ENCODE results near the gene WWOX. TPM values are rescaled to one million over a fixed set of nuclear protein-coding genes. Genes with fewer than 3 reads are reported as not detected.
A peak's percentile ranks its signal among the peaks of the same experiment; 100 is the strongest.

The WWOX gene
- total RNA-seq, 1 experiment from 2014 or later = 38.9 TPM

DNA sequence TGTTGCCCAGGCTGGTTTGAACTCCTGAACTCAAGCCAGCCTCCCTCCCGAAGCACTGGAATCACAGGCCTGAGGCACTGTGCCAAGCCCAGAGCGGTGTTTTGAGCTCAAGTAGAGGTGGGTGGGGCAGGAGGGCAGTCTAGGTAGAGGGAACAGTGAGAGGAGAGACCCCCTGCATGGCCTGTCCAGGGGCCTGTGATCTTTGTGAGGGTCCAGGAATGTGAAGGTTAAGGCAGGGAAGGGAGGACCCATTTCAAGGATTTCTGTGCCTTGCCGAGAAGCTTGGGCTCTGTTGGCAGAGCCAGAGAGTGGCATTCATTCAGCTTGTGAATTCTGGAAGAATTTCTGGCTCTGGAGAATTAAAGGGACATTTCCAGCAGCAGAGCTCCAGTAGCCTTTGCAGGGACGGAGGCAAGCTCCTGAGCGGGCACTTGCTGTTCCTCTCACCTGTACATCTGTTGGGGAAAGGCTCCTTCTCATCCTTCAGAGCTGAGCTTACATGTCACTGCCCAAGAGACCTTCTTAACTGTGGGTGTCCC, 2.7 kb downstream of the WWOX start:
- in situ Hi-C loops (cut with HindIII; ENCODE audit: low sequenced_read_pairs) = no loop called here

DNA sequence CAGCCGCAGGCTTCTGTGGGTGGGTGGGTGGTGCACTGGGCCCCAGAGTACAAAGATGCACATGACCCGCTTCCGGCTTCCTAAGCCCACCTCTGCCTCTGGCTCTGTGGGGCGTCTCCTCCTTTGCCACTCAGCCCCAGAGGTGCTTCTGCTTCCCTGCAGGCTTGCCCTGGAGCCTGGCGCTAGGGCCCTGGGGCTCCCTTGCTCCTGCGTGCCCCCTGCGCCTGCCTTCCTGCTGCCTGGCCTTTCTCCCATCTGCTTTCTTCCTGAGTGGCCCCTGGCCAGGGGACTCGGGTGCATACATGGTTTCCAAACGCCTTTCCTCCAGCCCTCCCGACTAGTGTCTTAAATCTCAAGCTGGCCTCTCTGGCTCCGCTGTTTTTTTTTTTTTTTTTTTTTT, 3.4 kb downstream of the WWOX start:
- in situ Hi-C loops (cut with HindIII; ENCODE audit: low sequenced_read_pairs) = no loop called here
- peak; percentile 94 for DNase-seq (ENCODE audit: low spot score)

More for the DNA sequence above, 2.7 kb downstream of the WWOX start:
- peak; percentile 93 for DNase-seq (ENCODE audit: low spot score)

DNA sequence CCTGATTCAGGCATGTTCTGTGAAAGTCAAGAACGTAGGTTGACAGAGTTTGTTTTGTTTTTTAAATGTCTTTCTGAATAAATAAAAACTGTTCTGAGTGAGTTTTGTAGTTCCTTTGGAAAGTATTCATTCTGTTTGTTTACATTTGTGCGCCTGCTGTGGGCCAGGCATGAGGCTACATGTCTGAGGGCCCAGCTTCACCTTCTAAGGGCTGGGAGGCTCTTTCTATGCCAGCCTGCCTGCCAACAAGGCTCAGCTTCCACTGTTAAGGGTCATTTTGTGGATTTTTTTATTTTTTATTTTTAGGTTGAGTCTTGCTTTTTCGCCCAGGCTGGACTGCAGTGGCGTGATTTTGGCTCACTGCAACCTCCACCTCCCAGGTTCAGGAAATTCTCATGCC, 6.1 kb downstream of the WWOX start:
- in situ Hi-C loops (cut with HindIII; ENCODE audit: low sequenced_read_pairs) = no loop called here
- DNase-seq (ENCODE audit: low spot score) = no peak

DNA sequence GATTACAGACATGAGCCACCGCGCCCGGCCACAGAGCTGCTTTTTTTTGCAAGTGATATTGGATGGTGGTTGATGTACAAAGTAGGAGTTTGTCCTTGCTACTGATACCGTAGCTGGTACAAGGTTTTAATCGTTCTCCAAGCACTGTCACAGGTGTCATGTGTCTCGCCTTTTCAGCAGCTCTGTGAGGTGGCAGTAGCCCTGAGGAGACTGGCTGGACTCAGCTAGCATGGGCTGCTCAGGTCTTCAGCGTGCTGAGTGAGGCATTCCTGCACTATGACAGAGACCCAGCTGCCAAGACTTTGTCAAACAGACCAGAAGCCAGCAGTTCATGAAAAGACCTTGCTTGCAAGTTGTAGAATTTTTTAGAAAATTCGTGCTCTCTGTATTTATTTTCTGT, 7.2 kb downstream of the WWOX start:
- DNase-seq (ENCODE audit: low spot score) = peak; percentile 40
- in situ Hi-C loops (cut with HindIII; ENCODE audit: low sequenced_read_pairs) = no loop called here

DNA sequence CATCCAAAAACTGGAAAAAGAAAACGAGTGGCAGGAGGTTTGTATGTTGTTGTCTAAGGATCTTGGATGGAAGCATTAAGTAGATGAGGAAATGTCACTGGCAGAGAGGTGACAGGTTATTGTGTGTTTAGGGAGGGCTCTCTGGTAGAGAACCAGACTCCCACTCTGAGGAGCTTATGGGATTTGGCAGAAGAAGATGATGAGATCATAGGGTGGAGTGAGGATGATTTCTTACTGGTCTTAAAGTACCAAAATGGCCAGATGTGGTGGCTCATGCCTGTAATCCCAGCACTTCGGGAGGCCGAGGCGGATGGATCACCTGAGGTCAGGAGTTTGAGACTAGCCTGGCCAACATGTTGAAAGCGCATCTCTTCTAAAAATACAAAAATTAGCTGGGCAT, 9.0 kb downstream of the WWOX start:
- DNase-seq (ENCODE audit: low spot score) = no peak
- in situ Hi-C loops (cut with HindIII; ENCODE audit: low sequenced_read_pairs) = no loop called here

DNA sequence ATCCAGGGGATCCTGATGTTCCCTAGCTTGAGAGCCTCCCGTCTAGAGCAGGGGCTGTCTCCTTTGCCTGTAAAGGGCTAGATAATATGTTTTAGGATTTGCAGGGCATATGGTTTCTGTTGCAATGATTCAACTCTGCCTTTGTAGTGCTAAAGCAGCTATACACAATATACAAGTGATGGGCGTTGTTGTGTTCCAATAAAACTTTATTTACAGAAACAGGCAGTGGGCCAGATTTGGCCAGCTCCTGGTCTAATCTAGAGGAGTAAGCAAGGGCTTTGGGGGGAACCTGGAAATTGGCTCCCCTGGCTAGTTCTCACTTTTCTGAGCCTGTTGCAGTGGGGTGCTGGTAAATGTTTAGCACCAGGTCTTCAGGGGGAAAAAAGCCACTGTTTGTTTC, 13.8 kb downstream of the WWOX start:
- DNase-seq (ENCODE audit: low spot score) = no peak
- in situ Hi-C loops (cut with HindIII; ENCODE audit: low sequenced_read_pairs) = no loop called here

DNA sequence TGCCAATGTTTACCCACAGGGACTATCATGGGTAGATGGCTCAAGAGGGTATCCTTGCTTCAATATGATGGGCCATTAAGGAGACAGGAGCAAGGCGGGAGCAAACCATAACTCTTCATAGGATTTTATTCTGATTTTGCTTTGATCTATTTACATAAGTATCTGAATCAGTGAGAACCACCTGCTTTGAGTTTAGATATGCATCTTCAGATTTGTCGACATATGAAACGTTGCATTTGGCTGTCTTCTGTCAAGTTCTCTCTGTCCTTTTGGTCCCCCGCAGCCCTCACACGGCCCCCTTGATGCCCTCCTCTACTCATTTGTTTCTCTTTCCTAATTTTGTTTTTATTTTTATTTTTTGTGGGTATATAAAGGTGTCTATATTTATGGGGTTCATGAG, 16.2 kb downstream of the WWOX start:
- in situ Hi-C loops (cut with HindIII; ENCODE audit: low sequenced_read_pairs) = no loop called here
- no peak for DNase-seq (ENCODE audit: low spot score)

DNA sequence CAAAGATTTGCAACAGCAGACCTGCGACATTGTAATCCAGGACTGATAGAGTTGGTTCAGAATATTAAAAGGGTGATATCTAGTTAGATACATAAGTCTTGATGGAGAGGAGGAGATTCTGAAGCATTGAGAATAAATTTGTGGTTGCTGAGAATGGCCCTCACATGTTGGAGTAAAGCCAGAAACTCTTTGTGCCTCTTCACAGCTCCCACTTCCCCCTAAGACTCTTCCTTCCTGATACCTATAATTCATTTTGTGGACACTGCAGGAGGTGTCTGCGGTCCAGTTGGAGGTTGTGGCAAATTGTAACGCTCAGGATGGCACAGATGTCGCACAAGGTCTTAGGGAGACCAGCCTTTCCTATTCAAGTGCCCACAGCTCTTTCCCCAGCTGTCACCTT, 17.5 kb downstream of the WWOX start:
- DNase-seq (ENCODE audit: low spot score) = no peak
- in situ Hi-C loops (cut with HindIII; ENCODE audit: low sequenced_read_pairs) = no loop called here

DNA sequence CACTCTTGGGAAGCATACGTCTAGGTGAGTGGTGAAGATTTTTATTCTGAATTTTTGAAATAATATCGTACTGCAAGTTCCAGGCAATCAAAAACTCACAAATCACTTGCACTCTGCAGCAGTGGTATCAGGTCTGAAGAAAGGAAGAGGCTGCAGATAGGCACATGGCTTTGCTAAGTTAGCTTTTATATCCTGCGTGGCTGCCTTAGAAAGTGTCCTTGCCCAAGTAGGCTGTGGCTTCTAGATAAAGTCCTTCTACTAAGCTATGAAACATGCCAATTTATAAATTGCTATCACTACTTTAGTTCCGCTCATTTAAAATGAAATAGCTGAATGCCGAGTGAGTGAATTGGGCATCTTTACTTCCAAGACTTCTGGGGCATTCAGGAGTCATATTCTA, 17.9 kb downstream of the WWOX start:
- no peak for DNase-seq (ENCODE audit: low spot score)
- in situ Hi-C loops (cut with HindIII; ENCODE audit: low sequenced_read_pairs) = no loop called here

DNA sequence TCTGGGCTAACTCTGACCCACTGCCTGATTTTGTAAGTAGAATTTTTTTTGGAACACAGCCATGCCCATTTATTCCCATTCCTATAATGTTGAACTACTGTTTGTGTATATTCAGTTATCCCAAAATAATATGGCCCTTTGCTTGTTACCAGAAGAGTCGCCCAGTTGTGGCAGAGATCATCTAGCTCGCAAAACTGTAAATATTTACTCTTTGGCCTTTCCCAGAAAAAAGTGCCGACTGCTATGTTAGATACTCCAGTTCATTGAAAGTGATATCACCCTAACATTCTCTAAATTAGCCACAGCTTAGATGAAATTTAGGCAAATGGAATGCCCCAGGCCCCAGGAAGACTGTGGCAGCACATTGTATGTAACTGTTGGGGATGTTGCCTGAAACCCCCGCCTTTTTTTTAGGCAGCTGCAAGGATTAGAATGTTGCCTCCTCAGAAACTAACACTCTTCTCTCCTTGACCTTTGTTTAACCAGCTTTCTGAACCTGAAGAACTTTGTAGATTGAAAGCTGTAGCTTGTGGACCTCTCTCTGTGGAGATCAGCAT, 19.1 kb downstream of the WWOX start:
- no peak for DNase-seq (ENCODE audit: low spot score)
- in situ Hi-C loops (cut with HindIII; ENCODE audit: low sequenced_read_pairs) = no loop called here

DNA sequence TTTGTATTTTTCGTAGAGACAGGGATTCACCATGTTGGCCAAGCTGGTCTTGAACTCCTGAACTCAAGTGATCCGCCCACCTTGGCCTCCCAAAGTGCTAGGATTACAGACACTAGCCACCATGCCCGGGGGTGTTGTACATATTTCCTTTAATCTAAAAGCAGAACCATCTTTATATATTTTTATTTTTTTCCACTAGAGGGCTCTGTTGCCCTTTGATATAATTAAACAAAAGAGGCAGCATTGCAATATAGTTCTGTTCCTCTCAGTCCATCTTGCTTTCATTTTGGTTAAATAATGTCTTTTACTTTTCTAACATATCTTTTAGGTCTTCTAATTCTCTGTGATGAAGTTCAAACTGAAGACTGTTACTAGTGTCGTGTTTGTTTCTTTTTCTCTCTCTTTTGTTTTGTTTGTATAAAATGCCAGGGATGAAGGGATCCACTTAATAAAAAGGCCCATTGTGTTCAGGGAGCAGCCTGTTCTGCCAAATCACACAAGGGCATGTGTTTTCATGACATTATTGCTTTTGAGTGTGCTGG, 23.4 kb downstream of the WWOX start:
- in situ Hi-C loops (cut with HindIII; ENCODE audit: low sequenced_read_pairs) = no loop called here

DNA sequence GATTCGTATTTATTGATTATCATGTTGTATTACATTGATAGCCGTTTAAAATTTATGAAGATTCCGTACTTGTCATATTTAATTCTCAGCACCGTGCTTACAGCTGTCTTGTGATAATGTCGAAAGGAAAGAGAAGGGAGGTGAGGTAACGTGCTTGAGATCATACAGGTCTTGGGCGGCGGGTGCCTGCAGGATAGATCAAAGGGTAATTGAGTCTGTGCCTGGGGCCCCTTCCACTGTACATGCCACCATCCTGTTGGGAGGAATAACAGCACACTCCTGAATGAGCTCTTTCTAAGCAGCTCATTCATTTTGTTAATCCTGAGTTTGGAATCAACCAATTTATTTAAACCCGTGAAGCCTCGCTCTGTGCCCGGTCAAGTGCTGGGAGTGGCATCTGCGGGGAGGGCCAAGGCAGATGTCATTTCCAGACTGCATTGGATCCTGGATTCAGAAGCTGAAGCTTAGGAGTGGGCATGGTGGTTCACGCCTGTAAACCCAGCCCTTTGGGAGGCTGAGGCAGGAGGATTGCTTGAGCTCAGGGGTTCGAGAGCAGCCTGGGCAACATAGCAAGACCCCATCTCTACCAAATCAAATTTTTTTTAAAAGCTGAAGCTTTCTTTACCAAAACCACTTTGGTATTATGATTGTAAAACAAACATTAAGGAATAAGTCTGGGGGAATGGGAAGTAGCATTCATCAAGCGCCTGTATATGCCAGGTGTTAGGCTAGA, 25.8 kb downstream of the WWOX start:
- in situ Hi-C loops (cut with HindIII; ENCODE audit: low sequenced_read_pairs) = no loop called here
- DNase-seq (ENCODE audit: low spot score) = no peak

More for the DNA sequence above, 23.4 kb downstream of the WWOX start:
- peak; percentile 85 for DNase-seq (ENCODE audit: low spot score)

DNA sequence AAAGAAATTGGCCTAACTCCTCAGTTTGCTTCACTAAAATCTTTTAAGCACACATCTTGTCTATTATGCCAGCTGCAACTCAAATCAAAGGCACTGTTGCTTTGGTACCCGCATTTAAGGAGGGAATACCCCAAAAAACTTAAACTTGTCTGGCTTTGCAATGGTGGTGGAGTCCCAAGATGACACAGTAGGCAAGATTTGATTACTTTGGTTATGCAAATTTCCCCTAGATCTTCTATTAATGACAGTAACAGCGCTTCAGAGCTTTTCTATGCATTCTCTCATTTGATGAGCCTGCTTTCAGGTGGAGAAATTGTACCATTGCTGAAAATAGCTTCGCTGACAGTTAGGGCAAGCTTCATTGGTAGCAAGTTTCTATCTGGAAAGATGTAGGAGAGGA, 27.2 kb downstream of the WWOX start:
- in situ Hi-C loops (cut with HindIII; ENCODE audit: low sequenced_read_pairs) = no loop called here
- no peak for DNase-seq (ENCODE audit: low spot score)

DNA sequence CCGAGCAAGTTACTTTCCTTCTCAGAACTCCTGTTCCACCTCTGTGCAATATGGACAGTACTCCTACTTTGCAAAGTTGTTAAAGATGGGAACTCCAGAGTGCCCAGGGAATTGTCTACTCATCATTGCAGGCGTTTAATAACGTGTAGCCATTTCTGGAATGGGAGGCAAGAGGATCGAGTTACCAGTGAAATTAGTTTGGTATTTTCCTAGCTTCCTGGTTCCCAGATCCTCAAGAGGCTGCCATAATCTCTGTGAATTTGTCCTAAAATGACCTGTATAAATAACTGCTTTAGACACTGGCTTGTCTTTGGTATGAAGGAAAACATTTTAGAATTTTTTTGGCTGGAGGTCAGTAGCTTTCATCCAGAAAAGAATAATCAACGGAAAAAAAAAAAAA, 27.7 kb downstream of the WWOX start:
- in situ Hi-C loops (cut with HindIII; ENCODE audit: low sequenced_read_pairs) = no loop called here
- no peak for DNase-seq (ENCODE audit: low spot score)

DNA sequence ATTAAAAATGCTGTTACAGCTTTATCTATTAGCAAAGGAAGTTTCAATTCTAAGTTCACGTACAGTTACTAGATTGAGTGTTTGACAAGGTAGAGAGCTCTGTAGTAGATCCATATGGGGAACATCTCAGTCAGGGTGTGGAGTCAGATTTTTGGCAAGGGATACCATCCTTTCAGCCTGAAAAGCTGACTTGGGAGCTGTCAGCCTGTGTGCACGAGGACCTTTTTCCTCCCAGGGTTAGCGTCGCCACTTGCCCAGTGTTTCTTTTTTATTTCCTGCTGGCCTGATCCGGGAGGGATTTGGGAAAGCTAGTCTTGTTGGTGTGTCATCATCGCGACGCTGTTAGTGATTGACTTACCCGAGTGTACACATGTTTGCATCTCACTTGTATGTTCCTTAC, 29.5 kb downstream of the WWOX start:
- in situ Hi-C loops (cut with HindIII; ENCODE audit: low sequenced_read_pairs) = no loop called here
- DNase-seq (ENCODE audit: low spot score) = no peak

DNA sequence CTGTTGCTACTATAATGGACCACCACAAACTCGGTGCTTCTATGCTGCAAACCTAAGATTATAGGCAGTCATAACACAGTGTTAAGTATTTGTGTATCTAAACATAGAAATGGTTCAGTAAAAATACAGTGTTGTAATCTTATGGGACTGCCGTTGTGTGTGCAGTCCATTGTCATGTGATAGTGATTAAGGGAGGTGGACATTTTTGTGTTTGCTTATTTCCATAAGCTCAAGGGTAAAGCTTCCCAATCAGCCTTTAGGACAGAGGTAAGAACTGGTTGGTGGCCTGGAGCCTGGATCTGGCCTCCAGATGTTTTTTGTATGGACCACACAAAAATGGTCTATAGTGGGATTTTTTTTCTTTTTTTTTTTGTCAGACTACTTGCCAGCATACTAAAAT, 29.9 kb downstream of the WWOX start:
- DNase-seq (ENCODE audit: low spot score) = no peak
- in situ Hi-C loops (cut with HindIII; ENCODE audit: low sequenced_read_pairs) = no loop called here

DNA sequence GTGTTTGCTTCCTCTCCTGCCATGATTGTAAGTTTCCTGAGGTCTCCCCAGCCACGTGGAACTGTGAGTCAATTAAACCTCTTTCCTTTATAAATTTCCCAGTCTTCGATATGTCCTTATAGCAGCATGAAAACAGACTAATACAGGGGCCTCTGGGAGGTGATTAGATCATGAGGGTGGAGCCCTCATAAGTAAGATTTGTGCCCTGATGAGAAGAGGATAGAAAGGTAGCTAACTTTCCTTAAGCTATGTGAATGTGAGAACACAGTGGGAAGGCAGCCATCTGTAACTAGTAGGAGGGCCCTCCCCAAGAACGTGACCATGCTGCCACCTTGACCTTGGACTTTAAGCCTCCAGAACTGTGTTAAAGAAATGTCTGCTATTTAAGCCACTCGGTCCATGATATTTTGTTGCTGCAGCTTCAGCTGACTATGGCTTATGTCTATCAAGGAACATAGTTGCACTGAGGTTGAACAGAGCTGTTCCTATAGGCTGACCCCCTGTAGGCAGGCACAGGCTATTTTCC, 30.7 kb downstream of the WWOX start:
- DNase-seq (ENCODE audit: low spot score) = no peak
- in situ Hi-C loops (cut with HindIII; ENCODE audit: low sequenced_read_pairs) = no loop called here

DNA sequence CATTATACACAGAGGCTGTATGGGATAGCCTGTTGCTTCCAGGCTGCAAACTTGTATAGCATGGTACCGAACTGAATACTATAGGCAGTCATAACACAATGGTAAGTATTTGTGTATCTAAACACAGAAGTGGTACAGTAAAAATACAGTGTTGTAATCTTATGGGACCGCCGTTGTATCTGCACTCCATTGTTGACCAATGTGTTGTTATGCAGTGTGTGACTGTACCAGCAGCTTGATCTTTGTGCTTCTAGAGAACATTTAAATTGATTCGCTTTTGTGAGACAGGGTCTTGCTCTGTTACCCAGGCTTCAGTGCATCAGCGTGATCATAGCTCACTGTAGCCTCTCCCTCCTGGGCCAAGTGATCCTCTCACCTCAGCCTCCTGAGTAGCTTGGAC, 31.5 kb downstream of the WWOX start:
- no peak for DNase-seq (ENCODE audit: low spot score)
- in situ Hi-C loops (cut with HindIII; ENCODE audit: low sequenced_read_pairs) = no loop called here

DNA sequence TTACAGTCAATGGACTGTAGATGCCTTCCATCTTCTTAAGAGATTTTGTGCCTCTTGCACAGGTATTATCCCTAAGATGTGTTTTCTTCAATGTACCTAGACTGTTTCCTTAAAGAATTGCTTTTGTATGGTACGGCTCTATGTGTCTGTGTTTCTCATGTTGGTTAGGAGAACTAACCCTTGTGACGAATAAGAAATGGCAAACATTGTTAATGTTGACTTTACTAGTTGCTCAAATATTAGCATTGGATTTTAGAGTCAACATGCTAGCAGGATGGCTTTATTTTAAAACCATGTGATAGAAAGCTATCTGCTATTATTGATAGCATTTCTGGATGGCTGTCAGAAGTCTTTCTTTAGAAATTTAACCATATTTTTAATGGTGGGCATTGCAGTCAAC, 34.5 kb downstream of the WWOX start:
- in situ Hi-C loops (cut with HindIII; ENCODE audit: low sequenced_read_pairs) = no loop called here
- DNase-seq (ENCODE audit: low spot score) = no peak

DNA sequence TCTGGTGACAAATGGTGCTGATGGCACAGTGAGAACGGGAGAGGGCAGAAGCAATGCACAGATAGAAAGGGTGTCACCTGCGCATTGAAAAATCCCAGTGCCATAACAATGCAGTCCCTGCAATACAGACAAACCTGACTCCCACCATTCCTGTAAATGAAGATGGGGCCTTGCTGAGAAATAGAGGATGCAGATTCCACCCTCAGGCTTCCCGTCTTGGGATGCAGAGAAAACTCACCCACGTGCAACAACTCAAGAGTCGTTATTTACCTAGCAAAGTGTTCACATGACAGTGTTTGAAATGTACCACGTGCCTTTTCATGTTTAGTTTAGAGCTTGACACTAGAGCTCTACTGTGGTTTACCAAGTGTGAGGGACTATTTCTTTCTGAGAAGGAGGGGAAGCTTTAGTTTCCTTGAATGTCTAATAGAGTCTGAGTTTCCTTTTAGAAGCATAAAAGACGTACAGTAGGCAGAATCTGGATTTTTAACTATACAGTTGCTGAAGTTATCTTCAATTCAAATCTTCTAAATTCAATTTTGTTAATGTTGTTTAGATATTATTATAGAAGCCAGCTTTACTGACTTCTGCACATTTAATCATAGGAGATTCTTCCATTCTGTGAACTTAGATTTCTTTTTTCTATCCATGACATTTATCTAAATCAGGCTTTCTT, 35.6 kb downstream of the WWOX start:
- no peak for DNase-seq (ENCODE audit: low spot score)
- in situ Hi-C loops (cut with HindIII; ENCODE audit: low sequenced_read_pairs) = no loop called here

Data from G401 (cell line).